Endothelial cell of umbilical vein (primary cell): ENCODE results near the gene TXNRD3. TPM values are rescaled to one million over a fixed set of nuclear protein-coding genes. Genes with fewer than 3 reads are reported as not detected.

Source experiments
- BruUV-seq: library from RNA; stranded (reverse); fragments of 400-500 nt; replicated peaks from 2 replicates; lab custom pipeline; 2021; lab: Mats Ljungman, UMichigan
- CTCF ChIA-PET: fragments of 300-600, 350-600 bp; sonication (Branson Sonifier 250); formaldehyde crosslinking; loops from one replicate; lab custom pipeline; 2021; ENCODE audit warnings: antibody characterized with exemption, inconsistent platforms; lab: Charles Lee
- POLR2A ChIA-PET: fragments of 300-600, 350-600 bp; sonication (Branson Sonifier 250); formaldehyde crosslinking; loops from one replicate; lab custom pipeline; 2021; ENCODE audit warnings: antibody characterized with exemption, inconsistent platforms; lab: Charles Lee
- DNase-seq: peaks from one replicate; pipeline ENCODE4 v3.0.0-alpha.2; 2011; ENCODE audit warnings: low read depth, low spot score
- FAIRE-seq: peaks from 2 replicates; lab custom pipeline; 2011; peaks lifted over from hg19 to GRCh38; lab: Jason Lieb, UNC
- H2AFZ ChIP-seq: 2 replicates; pipeline ENCODE4 v1.6.0; 2012; ENCODE audit warnings: low read depth, low read length, control low read depth, inconsistent platforms
- H3K27ac ChIP-seq: 2 replicates; pipeline ENCODE4 v1.5.1; 2011; ENCODE audit warnings: low read depth, mild to moderate bottlenecking, control low read depth, low read length, moderate library complexity; ENCODE audit not compliant: insufficient read depth
- H3K27me3 ChIP-seq, 2 experiments: 2 replicates each; pipeline versions ENCODE4 v1.6.0 to v1.6.1; 2011; ENCODE audit warnings: low read length in 2 of 2, mixed read lengths in 1 of 2; ENCODE audit not compliant: control insufficient read depth in 2 of 2, insufficient read depth in 2 of 2
- H3K36me3 ChIP-seq, 2 experiments: 2 replicates in 1 of 2; 3 replicates in 1 of 2; pipeline ENCODE4 v1.5.1; 2011; ENCODE audit warnings: low read length in 2 of 2, mild to moderate bottlenecking in 1 of 2, moderate library complexity in 1 of 2; ENCODE audit not compliant: control insufficient read depth in 2 of 2, insufficient read depth in 2 of 2; ENCODE audit errors: extremely low read depth in 1 of 2
- H3K4me1 ChIP-seq: 3 replicates; pipeline ENCODE4 v1.5.1; 2011; ENCODE audit warnings: mild to moderate bottlenecking, low read length; ENCODE audit not compliant: control insufficient read depth, insufficient read depth; ENCODE audit errors: extremely low read depth
- H3K4me2 ChIP-seq: 2 replicates; pipeline ENCODE4 v1.6.1; 2011; ENCODE audit warnings: low read length, control low read depth, mixed read lengths; ENCODE audit not compliant: insufficient read depth
- H3K4me3 ChIP-seq, 3 experiments: fragments of 200-600 bp in 1 of 3; sonication (generic), shearing (Covaris generic) in 1 of 3; replicated peaks in 1 of 3; 2 replicates each; pipeline ENCODE4 v1.5.1; 2011 to 2016; ENCODE audit warnings: control low read depth in 3 of 3, low read length in 3 of 3, mild to moderate bottlenecking in 2 of 3, inconsistent platforms in 1 of 3, low read depth in 1 of 3, moderate library complexity in 1 of 3; ENCODE audit not compliant: insufficient read depth in 1 of 3
- H3K79me2 ChIP-seq: 2 replicates; pipeline ENCODE4 v1.6.0; 2012; ENCODE audit warnings: low read length, inconsistent platforms; ENCODE audit not compliant: control insufficient read depth, insufficient read depth
- H3K9ac ChIP-seq: replicated peaks from 2 replicates; pipeline ENCODE3; 2011; ENCODE audit warnings: low read length, control low read depth; ENCODE audit not compliant: insufficient read depth; ENCODE audit errors: extremely low read depth
- H3K9me1 ChIP-seq: replicated peaks from 3 replicates; pipeline ENCODE4 v1.6.0; 2011; ENCODE audit warnings: mild to moderate bottlenecking, low read length; ENCODE audit not compliant: control insufficient read depth, insufficient read depth; ENCODE audit errors: extremely low read depth
- H3K9me3 ChIP-seq: replicated peaks from 2 replicates; pipeline ENCODE4 v1.5.1; 2012; ENCODE audit warnings: low read length, inconsistent platforms; ENCODE audit not compliant: control insufficient read depth, insufficient read depth
- H4K20me1 ChIP-seq: replicated peaks from 2 replicates; pipeline ENCODE3; 2011; ENCODE audit warnings: mild to moderate bottlenecking, low read length; ENCODE audit not compliant: control insufficient read depth, insufficient read depth; ENCODE audit errors: extremely low read depth
- EZH2 ChIP-seq: IDR thresholded peaks from 2 replicates; pipeline ENCODE4 v1.6.1; 2012; ENCODE audit warnings: borderline replicate concordance, low read depth, mild to moderate bottlenecking, moderate library complexity, low read length, inconsistent platforms; ENCODE audit not compliant: severe bottlenecking
- FOS ChIP-seq: IDR thresholded peaks from 2 replicates; pipeline ENCODE4 v1.6.1; 2011; ENCODE audit warnings: mild to moderate bottlenecking, low read length, moderate library complexity, borderline replicate concordance; ENCODE audit not compliant: insufficient read depth
- GATA2 ChIP-seq: IDR thresholded peaks from 2 replicates; pipeline ENCODE4 v1.7.0; 2011; ENCODE audit warnings: low read depth, mild to moderate bottlenecking, moderate library complexity, mixed read lengths, low read length; ENCODE audit not compliant: insufficient read length, insufficient read depth
- JUN ChIP-seq: IDR thresholded peaks from 2 replicates; pipeline ENCODE4 v1.6.1; 2011; ENCODE audit warnings: borderline replicate concordance, low read depth; ENCODE audit not compliant: insufficient read length, insufficient read depth
- MAX ChIP-seq: IDR thresholded peaks from 2 replicates; pipeline ENCODE4 v1.6.1; 2011; ENCODE audit not compliant: insufficient read depth, insufficient read length
- MYC ChIP-seq: IDR thresholded peaks from one replicate; pipeline ENCODE4 v1.6.1; 2011; ENCODE audit warnings: mild to moderate bottlenecking, low read depth, low read length
- POLR2A ChIP-seq: IDR thresholded peaks from 2 replicates; pipeline ENCODE4 v1.6.1; 2012; ENCODE audit warnings: low read depth, mild to moderate bottlenecking, control low read depth, low read length
- POLR2AphosphoS5 ChIP-seq: IDR thresholded peaks from 2 replicates; pipeline ENCODE4 v1.6.1; 2012; ENCODE audit warnings: low read depth, mild to moderate bottlenecking, control low read depth, low read length, moderate library complexity; ENCODE audit not compliant: insufficient read depth
- dilution Hi-C: fragments of 300-500 bp; cut with MboI; formaldehyde crosslinking; loops from one replicate; pipeline ENCODE4 v1.15.0; 2019; ENCODE audit warnings: low sequenced_read_pairs; ENCODE audit not compliant: extremely low pct_ligation_motif_present
- intact Hi-C: fragments of 100-400 bp; cut with micrococcal nuclease; formaldehyde crosslinking; loops from one replicate; pipeline ENCODE4 v1.10.0; 2022
- polyA plus RNA-seq, 4 experiments: library from polyadenylated mRNA; depleted of rRNA in 3 of 4; stranded (reverse) in 3 of 4; unstranded in 1 of 4; fragments of >200 nt; gene quantifications; 2 replicates each; pipeline versions ENCODE4 v1.2.1 to v1.2.3, GENCODE V29; 2011 to 2012; ENCODE audit warnings: missing spikeins in 1 of 4
- total RNA-seq: library from RNA; stranded (reverse); gene quantifications from 2 replicates; pipeline ENCODE4 v1.2.3, GENCODE V29; 2021
- TF ChIP-seq, protein P1 (sequence below), 2 donors: IDR thresholded peaks; 1 replicate in 1 of 2; 2 replicates in 1 of 2; pipeline ENCODE4 v1.5.1; 2011; ENCODE audit warnings: low read length in 2 of 2, mild to moderate bottlenecking in 2 of 2, moderate library complexity in 2 of 2, control low read depth in 1 of 2, inconsistent platforms in 1 of 2, low read depth in 1 of 2; ENCODE audit not compliant: insufficient read depth in 1 of 2; ENCODE audit errors: extremely low read depth in 1 of 2

Gene TXNRD3
- total and polyA plus RNA-seq, 2 donors (not counting 3 experiments of a cell fraction or from before 2014, with no cell fraction given), result 2.6 to 7.1 TPM

GRCh38 chr3:126606001-126606400 is 48.9 kb downstream of the TXNRD3 start:
- CTCF ChIA-PET, result no interaction called here
- intact Hi-C loops, result no loop called here
- Histone ChIP-seq H3K9me3 (no peaks in the 10 kb centered on the region), H3K36me3 (peaks cover 0 to 2% of the 10 kb centered on the region in 2 experiments), H3K9ac (no peak overlapping the region), H3K4me1 (peaks cover 12% of the 10 kb centered on the region), H3K79me2 (no peaks in the 10 kb centered on the region), H3K27ac (no peak overlapping the region), H3K4me3 (no peak overlapping the region), H2AFZ (no peak overlapping the region), H3K27me3 (no peaks in the 10 kb centered on the region), H4K20me1 (no peaks in the 10 kb centered on the region), H3K9me1 (no peaks in the 10 kb centered on the region), H3K4me2 (no peak overlapping the region)
- FAIRE-seq (no peak), DNase-seq (no peak)
- POLR2A ChIA-PET, result no interaction called here
- TF ChIP-seq GATA2, result no peak
- no peak for TF ChIP-seq POLR2AphosphoS5
- no peak for TF ChIP-seq MAX
- dilution Hi-C loops, result no loop called here
- BruUV-seq, result no TSS peak

DNA sequence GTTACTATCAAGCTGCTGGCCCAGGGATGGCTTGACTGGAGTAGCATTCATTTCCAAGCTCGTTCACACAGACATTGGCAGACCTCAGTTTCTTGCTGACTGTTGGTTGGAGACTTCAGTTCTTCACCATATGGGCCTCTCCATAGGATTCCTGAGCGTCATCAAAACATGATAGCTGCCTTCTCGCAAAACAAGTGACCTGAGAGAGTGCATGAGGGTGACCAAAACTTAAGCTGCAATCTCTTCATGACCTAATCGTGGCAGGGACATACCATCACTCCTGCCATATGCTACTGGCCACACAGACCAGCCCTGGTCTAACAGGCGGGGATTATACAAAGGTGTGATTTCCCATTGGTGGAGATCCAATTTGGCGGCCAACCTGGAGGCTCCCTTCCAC is 50.2 kb downstream of the TXNRD3 start:
- ChIA-PET CTCF (no interaction called here), POLR2A (no interaction called here)
- no peak for FAIRE-seq
- H3K27ac ChIP-seq, result no peak overlapping the region
- H2AFZ ChIP-seq, result no peak overlapping the region
- TF ChIP-seq POLR2AphosphoS5, result no peak
- TF ChIP-seq FOS, result no peak
- TF ChIP-seq POLR2A, result no peak
- TF ChIP-seq MYC, result no peak
- no peak for TF ChIP-seq GATA2
- no peak for TF ChIP-seq MAX
- TF ChIP-seq, protein P1, sequence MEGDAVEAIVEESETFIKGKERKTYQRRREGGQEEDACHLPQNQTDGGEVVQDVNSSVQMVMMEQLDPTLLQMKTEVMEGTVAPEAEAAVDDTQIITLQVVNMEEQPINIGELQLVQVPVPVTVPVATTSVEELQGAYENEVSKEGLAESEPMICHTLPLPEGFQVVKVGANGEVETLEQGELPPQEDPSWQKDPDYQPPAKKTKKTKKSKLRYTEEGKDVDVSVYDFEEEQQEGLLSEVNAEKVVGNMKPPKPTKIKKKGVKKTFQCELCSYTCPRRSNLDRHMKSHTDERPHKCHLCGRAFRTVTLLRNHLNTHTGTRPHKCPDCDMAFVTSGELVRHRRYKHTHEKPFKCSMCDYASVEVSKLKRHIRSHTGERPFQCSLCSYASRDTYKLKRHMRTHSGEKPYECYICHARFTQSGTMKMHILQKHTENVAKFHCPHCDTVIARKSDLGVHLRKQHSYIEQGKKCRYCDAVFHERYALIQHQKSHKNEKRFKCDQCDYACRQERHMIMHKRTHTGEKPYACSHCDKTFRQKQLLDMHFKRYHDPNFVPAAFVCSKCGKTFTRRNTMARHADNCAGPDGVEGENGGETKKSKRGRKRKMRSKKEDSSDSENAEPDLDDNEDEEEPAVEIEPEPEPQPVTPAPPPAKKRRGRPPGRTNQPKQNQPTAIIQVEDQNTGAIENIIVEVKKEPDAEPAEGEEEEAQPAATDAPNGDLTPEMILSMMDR (IDR thresholded peaks at IDR 0.05; ENCODE audit: extremely low read depth in 1 of 2, insufficient read depth in 1 of 2, low read depth in 1 of 2, low read length in 2 of 2), result no peak
- TF ChIP-seq JUN, result no peak
- TF ChIP-seq EZH2, result no peak
- no peak for DNase-seq
- peaks cover 12% of the 10 kb centered on the region for H3K4me1 ChIP-seq
- H3K27me3 ChIP-seq, result no peaks in the 10 kb centered on the region
- BruUV-seq, result no TSS peak
- H3K9me3 ChIP-seq, result no peaks in the 10 kb centered on the region
- no peak overlapping the region for H3K4me3 ChIP-seq
- intact Hi-C loops, result no loop called here
- dilution Hi-C loops, result no loop called here
- peaks cover 0 to 2% of the 10 kb centered on the region in 2 experiments for H3K36me3 ChIP-seq
- H4K20me1 ChIP-seq, result no peaks in the 10 kb centered on the region
- no peak overlapping the region for H3K4me2 ChIP-seq
- H3K9ac ChIP-seq, result no peak overlapping the region
- no peaks in the 10 kb centered on the region for H3K79me2 ChIP-seq
- H3K9me1 ChIP-seq, result no peaks in the 10 kb centered on the region
